B cell (primary cell): ENCODE data around the gene SH3BP2. TPM values are rescaled to one million over a fixed set of nuclear protein-coding genes. Genes with fewer than 3 reads are reported as not detected.

Experiments
- ATAC-seq: fragments of 200-7000 bp; cut with Tn5 transposase; one replicate; pipeline ENCODE4 v1.10.0; 2021; ENCODE audit warnings: low read depth, mild to moderate bottlenecking, moderate number of reproducible peaks, moderate library complexity
- CTCF ChIA-PET: fragments of 350-600 bp; sonication (Branson Sonifier 250); formaldehyde crosslinking; loops from one replicate; lab custom pipeline; 2021; ENCODE audit warnings: antibody characterized with exemption, inconsistent platforms; lab: Charles Lee
- POLR2A ChIA-PET: fragments of 350-600 bp; sonication (Branson Sonifier 250); formaldehyde crosslinking; loops from one replicate; lab custom pipeline; 2021; ENCODE audit warnings: antibody characterized with exemption; lab: Charles Lee
- DNase-seq: peaks from one replicate; pipeline ENCODE4 v3.0.0; 2013
- H2AFZ ChIP-seq: 2 replicates; pipeline ENCODE4 v1.6.1; 2012; ENCODE audit warnings: mild to moderate bottlenecking, low read depth, low read length; ENCODE audit not compliant: insufficient read depth, poor library complexity, severe bottlenecking
- H3K27ac ChIP-seq, 2 donors: 1 replicate in 1 of 2; 2 replicates in 1 of 2; pipeline ENCODE4 v1.5.1; 2012 to 2013; ENCODE audit warnings: low read length in 2 of 2, mild to moderate bottlenecking in 2 of 2, moderate library complexity in 1 of 2
- H3K27me3 ChIP-seq, 4 experiments: fragments of 200-600 bp in 1 of 4; sonication (generic) in 1 of 4; replicated peaks in 1 of 4; 1 replicate in 2 of 4; 2 replicates in 2 of 4; pipeline versions ENCODE4 v1.6.1 to v1.7.0; 2013 to 2016; ENCODE audit warnings: low read length in 3 of 4, mild to moderate bottlenecking in 2 of 4, mixed read lengths in 1 of 4, moderate library complexity in 1 of 4; ENCODE audit not compliant: insufficient read depth in 4 of 4, control insufficient read depth in 3 of 4; ENCODE audit errors: control extremely low read depth in 1 of 4
- H3K36me3 ChIP-seq, 2 experiments: replicated peaks in 1 of 2; 1 replicate in 1 of 2; 2 replicates in 1 of 2; pipeline versions ENCODE4 v1.6.1 to v1.7.1; 2013; ENCODE audit warnings: low read length in 1 of 2; ENCODE audit not compliant: insufficient read depth in 2 of 2, control insufficient read depth in 1 of 2; ENCODE audit errors: control extremely low read depth in 1 of 2, extremely low read depth in 1 of 2
- H3K4me1 ChIP-seq, 2 donors: fragments of 200-600 bp in 1 of 2; sonication (generic) in 1 of 2; 1 replicate in 1 of 2; 2 replicates in 1 of 2; pipeline versions ENCODE4 v1.5.1 to v1.6.1; 2013 to 2017; ENCODE audit warnings: low read length in 2 of 2; ENCODE audit not compliant: control insufficient read depth in 2 of 2, insufficient read depth in 2 of 2
- H3K4me2 ChIP-seq: replicated peaks from 2 replicates; pipeline ENCODE3; 2012; ENCODE audit warnings: mild to moderate bottlenecking, low read depth, low read length; ENCODE audit not compliant: poor library complexity, severe bottlenecking
- H3K4me3 ChIP-seq, 5 experiments: fragments of 200-600 bp in 1 of 5; sonication (generic) in 1 of 5; 1 replicate in 3 of 5; 2 replicates in 2 of 5; pipeline versions ENCODE4 v1.5.1 to v1.7.0; 2011 to 2016; ENCODE audit warnings: low read length in 4 of 5, mild to moderate bottlenecking in 4 of 5, low read depth in 2 of 5, control low read depth in 1 of 5, moderate library complexity in 1 of 5; ENCODE audit not compliant: insufficient read depth in 1 of 5; ENCODE audit errors: control extremely low read depth in 1 of 5, extremely low read depth in 1 of 5
- H3K79me2 ChIP-seq: fragments of 200-600 bp; sonication (generic); one replicate; pipeline ENCODE4 v1.6.0; 2016; ENCODE audit warnings: low read length; ENCODE audit not compliant: control insufficient read depth, insufficient read depth
- H3K9ac ChIP-seq: fragments of 200-600 bp; sonication (generic); 2 replicates; pipeline ENCODE4 v1.6.1; 2017; ENCODE audit warnings: mild to moderate bottlenecking, low read length, moderate library complexity
- H3K9me3 ChIP-seq, 3 donors: one replicate each; pipeline versions ENCODE4 v1.6.1 to v1.7.1; 2013; ENCODE audit warnings: low read length in 2 of 3; ENCODE audit not compliant: control insufficient read depth in 2 of 3, insufficient read depth in 1 of 3; ENCODE audit errors: control extremely low read depth in 1 of 3
- H4K20me1 ChIP-seq: 2 replicates; pipeline ENCODE4 v1.6.0; 2012; ENCODE audit warnings: mild to moderate bottlenecking, low read length; ENCODE audit not compliant: insufficient read depth, control insufficient read depth, poor library complexity, severe bottlenecking
- H3K27ac Mint-ChIP-seq: one replicate; pipeline ENCODE4 v1.8.0; 2021; ENCODE audit warnings: mixed read lengths
- H3K27me3 Mint-ChIP-seq: one replicate; pipeline ENCODE4 v1.8.0; 2021; ENCODE audit warnings: mixed read lengths
- H3K4me1 Mint-ChIP-seq: one replicate; pipeline ENCODE4 v1.8.0; 2021; ENCODE audit warnings: mixed read lengths
- H3K4me3 Mint-ChIP-seq: one replicate; pipeline ENCODE4 v1.8.0; 2021; ENCODE audit warnings: mixed read lengths
- H3K9me3 Mint-ChIP-seq: one replicate; pipeline ENCODE4 v1.8.0; 2022; ENCODE audit warnings: mixed read lengths; ENCODE audit not compliant: insufficient read depth
- CTCF ChIP-seq: fragments of 200-600 bp; IDR thresholded peaks from one replicate; pipeline ENCODE4 v1.8.0; 2022; ENCODE audit warnings: antibody characterized with exemption, mild to moderate bottlenecking
- EZH2 ChIP-seq: IDR thresholded peaks from 2 replicates; pipeline ENCODE4 v1.6.1; 2012; ENCODE audit warnings: borderline replicate concordance, low read depth, mild to moderate bottlenecking, moderate library complexity, low read length; ENCODE audit not compliant: insufficient read depth, poor library complexity, severe bottlenecking
- WGBS: methylation state at CpG from one replicate; pipeline ENCODE4 v1.1.5; 2013; ENCODE audit warnings: missing lambda C conversion rate; ENCODE audit not compliant: insufficient coverage; 5-methylcytosine and 5-hydroxymethylcytosine counted together
- intact Hi-C: fragments of 100-400 bp; cut with micrococcal nuclease; formaldehyde crosslinking; loops from one replicate; pipeline ENCODE4 v1.10.0; 2022
- polyA minus RNA-seq: library from RNA; depleted of rRNA, polyadenylated mRNA; stranded (reverse); fragments of >200 nt; gene quantifications from 2 replicates; pipeline ENCODE4 v1.2.3, GENCODE V29; 2012
- polyA plus RNA-seq: library from polyadenylated mRNA; depleted of rRNA; stranded (reverse); fragments of >200 nt; gene quantifications from 2 replicates; pipeline ENCODE4 v1.2.3, GENCODE V29; 2012
- total RNA-seq, 2 donors: library from RNA; stranded (reverse); fragments of 120-200 nt in 1 of 2; gene quantifications; 1 replicate in 1 of 2; 2 replicates in 1 of 2; pipeline versions ENCODE4 v1.2.3 to v1.2.4, GENCODE V29; 2013 to 2022

The SH3BP2 gene
- 27.8 and 30.8 TPM in 2 replicates for total RNA-seq
- total RNA-seq (2013), result 89.0 TPM
- 219 and 232 TPM in 2 replicates for polyA plus RNA-seq
- polyA minus RNA-seq, result 143 and 278 TPM in 2 replicates

GRCh38 chr4:2792711-2793585 is at the start of gene SH3BP2:
TSS of gene SH3BP2 (plus strand) at chr4:2793085. CDS start at chr4:2820618, 27,533 bp downstream.
- DNase-seq (peak; percentile 80), ATAC-seq (peak; percentile 74)
- Histone ChIP-seq H3K79me2 (peaks cover 31% of the 10 kb centered on the region), H2AFZ (peak within 1 kb of the TSS; percentile 42), H3K9me3 (peaks cover 0 to 5% (median 0%) of the 10 kb centered on the region in 3 donors), H3K4me3 (peak within 1 kb of the TSS; percentile 55 to 84 (median 72)), H4K20me1 (peaks cover 29% of the 10 kb centered on the region), H3K9ac (peak within 1 kb of the TSS; percentile 73), H3K4me1 (peaks cover 66 to 87% of the 10 kb centered on the region in 2 donors), H3K36me3 (peaks cover 0 to 7% of the 10 kb centered on the region in 2 experiments), H3K4me2 (peak within 1 kb of the TSS; percentile 99), H3K27me3 (no peaks in the 10 kb centered on the region), H3K27ac (peak within 1 kb of the TSS; percentile 24 to 68)
- peak within 1 kb of the TSS; percentile 82 for H3K27ac Mint-ChIP-seq
- peaks cover 78% of the 10 kb centered on the region for H3K4me1 Mint-ChIP-seq
- H3K9me3 Mint-ChIP-seq, result no peaks in the 10 kb centered on the region
- 5% methylated on average over 101 of the region's 104 CpGs for WGBS
- intact Hi-C loops, result no loop called here
- POLR2A ChIA-PET, result interaction anchor here (0.6 to 1.4 kb wide), 7 partner anchors 13 to 324 kb away, joined by 3 to 18 read pairs (median 4); no protein-coding TSS in a partner anchor
- no peaks in the 10 kb centered on the region for H3K27me3 Mint-ChIP-seq
- CTCF ChIA-PET, result interaction anchor here (1.2 kb wide), 1 partner anchor 9 kb away, joined by 3 read pairs; no protein-coding TSS in a partner anchor
- TF ChIP-seq CTCF (no peak), EZH2 (no peak)
- H3K4me3 Mint-ChIP-seq, result peak within 1 kb of the TSS; percentile 86
